ENCODE data around the gene COPG2. TPM values are rescaled to one million over a fixed set of nuclear protein-coding genes. Genes with fewer than 3 reads are reported as not detected.

Gene COPG2
- total and polyA plus RNA-seq, 2 of the 13 experiments (the other 11 are each of a cell fraction or from before 2014, with no cell fraction given): 14.1 to 17.7 TPM

- no peak for TF ChIP-seq ZNF740 (CRISPR knock-in tag; IDR thresholded peaks at IDR 0.05)
- TF ChIP-seq AGO2 (optimal IDR thresholded peaks at IDR 0.05; ENCODE audit: low read depth, low read length): peak; percentile 40
- TF ChIP-seq ZBTB49 (CRISPR knock-in tag; IDR thresholded peaks at IDR 0.05; ENCODE audit: borderline replicate concordance): no peak
- TF ChIP-seq, protein P1, sequence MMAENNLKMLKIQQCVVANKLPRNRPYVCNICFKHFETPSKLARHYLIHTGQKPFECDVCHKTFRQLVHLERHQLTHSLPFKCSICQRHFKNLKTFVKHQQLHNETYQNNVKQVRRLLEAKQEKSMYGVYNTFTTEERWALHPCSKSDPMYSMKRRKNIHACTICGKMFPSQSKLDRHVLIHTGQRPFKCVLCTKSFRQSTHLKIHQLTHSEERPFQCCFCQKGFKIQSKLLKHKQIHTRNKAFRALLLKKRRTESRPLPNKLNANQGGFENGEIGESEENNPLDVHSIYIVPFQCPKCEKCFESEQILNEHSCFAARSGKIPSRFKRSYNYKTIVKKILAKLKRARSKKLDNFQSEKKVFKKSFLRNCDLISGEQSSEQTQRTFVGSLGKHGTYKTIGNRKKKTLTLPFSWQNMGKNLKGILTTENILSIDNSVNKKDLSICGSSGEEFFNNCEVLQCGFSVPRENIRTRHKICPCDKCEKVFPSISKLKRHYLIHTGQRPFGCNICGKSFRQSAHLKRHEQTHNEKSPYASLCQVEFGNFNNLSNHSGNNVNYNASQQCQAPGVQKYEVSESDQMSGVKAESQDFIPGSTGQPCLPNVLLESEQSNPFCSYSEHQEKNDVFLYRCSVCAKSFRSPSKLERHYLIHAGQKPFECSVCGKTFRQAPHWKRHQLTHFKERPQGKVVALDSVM (CRISPR knock-in tag; IDR thresholded peaks at IDR 0.05): peak; percentile 80
- TF ChIP-seq TOPORS (CRISPR knock-in tag; IDR thresholded peaks at IDR 0.05): 0 out of 2 replicates have a peak, but pooled peaks have one; percentile 64
- TF ChIP-seq CBFB (CRISPR knock-in tag; IDR thresholded peaks at IDR 0.05): peak; percentile 82
- no peak for TF ChIP-seq ZNF207 (IDR thresholded peaks at IDR 0.05; ENCODE audit: borderline replicate concordance)
- peak; percentile 40; the same call in 1 of the 2 replicates for TF ChIP-seq CHCHD3 (CRISPR knock-in tag; IDR thresholded peaks at IDR 0.05)
- no peak for TF ChIP-seq ZNF841 (CRISPR knock-in tag; IDR thresholded peaks at IDR 0.05; ENCODE audit: borderline replicate concordance)
- TF ChIP-seq ZNF766 (CRISPR knock-in tag; IDR thresholded peaks at IDR 0.05; ENCODE audit: borderline replicate concordance): peak; percentile 52; the same call in 1 of the 2 replicates
- peak; percentile 80 for TF ChIP-seq XRCC5 (optimal IDR thresholded peaks at IDR 0.05; ENCODE audit: low read length)
- no peak for TF ChIP-seq MTA1 (CRISPR knock-in tag; IDR thresholded peaks at IDR 0.05; ENCODE audit: borderline replicate concordance)
- 0 out of 2 replicates have a peak, but pooled peaks have one; percentile 81 for TF ChIP-seq PAWR (CRISPR knock-in tag; IDR thresholded peaks at IDR 0.05; ENCODE audit: borderline replicate concordance)
- TF ChIP-seq ZFP36 (IDR thresholded peaks at IDR 0.05; ENCODE audit: borderline replicate concordance, low read depth, low read length, partially characterized antibody): no peak
- no peak for TF ChIP-seq TRAFD1 (CRISPR knock-in tag; IDR thresholded peaks at IDR 0.05; ENCODE audit: borderline replicate concordance)
- TF ChIP-seq TFAP4 (IDR thresholded peaks at IDR 0.05; ENCODE audit: borderline replicate concordance, low read depth): peak; percentile 23; the same call in 1 of the 2 replicates
- TF ChIP-seq ZFY (CRISPR knock-in tag; IDR thresholded peaks at IDR 0.05): peak; percentile 75
- no peak for TF ChIP-seq ZNF75D (CRISPR knock-in tag; IDR thresholded peaks at IDR 0.05; ENCODE audit: borderline replicate concordance)
- TF ChIP-seq EEA1 (CRISPR knock-in tag; IDR thresholded peaks at IDR 0.05; ENCODE audit: borderline replicate concordance): no peak
- peak; percentile 68 for TF ChIP-seq PHF8 (CRISPR knock-in tag; IDR thresholded peaks at IDR 0.05)
- TF ChIP-seq SOX6 (IDR thresholded peaks at IDR 0.05): no peak
- TF ChIP-seq SOX6 (CRISPR knock-in tag; IDR thresholded peaks at IDR 0.05): peak; percentile 67
These were observed 182.2 kb downstream of the COPG2 start (continued) for GRCh38 chr7:130486114-130486953.
